WTC11 (cell line): ENCODE results near the gene GPC5. TPM values are rescaled to one million over a fixed set of nuclear protein-coding genes. Genes with fewer than 3 reads are reported as not detected.

Experiments
- ATAC-seq: fragments of 200-7000 bp; cut with Tn5 transposase; 2 replicates; pipeline ENCODE4 v1.10.0; 2021; ENCODE audit warnings: mild to moderate bottlenecking, moderate library complexity
- CTCF ChIA-PET: fragments of 300-600 bp; sonication (Branson Sonifier 250); formaldehyde crosslinking; loops from one replicate; lab custom pipeline; 2021; ENCODE audit warnings: antibody characterized with exemption; lab: Charles Lee
- POLR2A ChIA-PET: fragments of 350-600 bp; sonication (Branson Sonifier 250); formaldehyde crosslinking; loops from one replicate; lab custom pipeline; 2021; ENCODE audit warnings: antibody characterized with exemption; lab: Charles Lee
- DNase-seq: peaks from one replicate; pipeline ENCODE4 v3.0.0; 2021; ENCODE audit warnings: low spot score
- H3K27ac Mint-ChIP-seq: 2 replicates; pipeline ENCODE4 v1.8.0; 2021; ENCODE audit warnings: mixed read lengths
- H3K27me3 Mint-ChIP-seq: 2 replicates; pipeline ENCODE4 v1.8.0; 2021; ENCODE audit warnings: low read depth, mild to moderate bottlenecking, moderate library complexity, mixed read lengths
- H3K36me3 Mint-ChIP-seq: 2 replicates; pipeline ENCODE4 v1.8.0; 2021; ENCODE audit warnings: mixed read lengths
- H3K4me1 Mint-ChIP-seq: 2 replicates; pipeline ENCODE4 v1.8.0; 2022; ENCODE audit warnings: mixed read lengths
- H3K4me3 Mint-ChIP-seq: 2 replicates; pipeline ENCODE4 v1.8.0; 2021; ENCODE audit warnings: mild to moderate bottlenecking, moderate library complexity, mixed read lengths
- H3K9me3 Mint-ChIP-seq: 2 replicates; pipeline ENCODE4 v1.8.0; 2021; ENCODE audit warnings: mixed read lengths
- CBFB ChIP-seq: sonication (generic); formaldehyde crosslinking; IDR thresholded peaks from 2 replicates; pipeline ENCODE4 v1.8.1; 2022; ENCODE audit warnings: mild to moderate bottlenecking, low read depth, missing genetic modification reagents
- CREB1 ChIP-seq: sonication (generic); formaldehyde crosslinking; IDR thresholded peaks from 2 replicates; pipeline ENCODE4 v1.8.0; 2023; ENCODE audit warnings: mild to moderate bottlenecking, missing genetic modification reagents
- CTCF ChIP-seq: fragments of 200-600 bp; IDR thresholded peaks from 2 replicates; pipeline ENCODE4 v1.8.0; 2022; ENCODE audit warnings: antibody characterized with exemption
- ETV6 ChIP-seq: sonication (generic); formaldehyde crosslinking; IDR thresholded peaks from 2 replicates; pipeline ENCODE4 v1.8.1; 2022; ENCODE audit warnings: mild to moderate bottlenecking, missing genetic modification reagents
- HMGA2 ChIP-seq: fragments of 250-450 bp; sonication (Bioruptor Pico); IDR thresholded peaks from 2 replicates; pipeline ENCODE4 v1.4.0; 2021; ENCODE audit warnings: mild to moderate bottlenecking, moderate library complexity
- MAX ChIP-seq: sonication (generic); formaldehyde crosslinking; IDR thresholded peaks from 2 replicates; pipeline ENCODE4 v1.8.0; 2022; ENCODE audit warnings: mild to moderate bottlenecking, missing genetic modification reagents
- MXD4 ChIP-seq: fragments of 250-450 bp; sonication (Bioruptor Pico); IDR thresholded peaks from 2 replicates; pipeline ENCODE4 v1.8.0; 2021; ENCODE audit warnings: mild to moderate bottlenecking, moderate library complexity, borderline replicate concordance
- TP53 ChIP-seq: sonication (generic); formaldehyde crosslinking; IDR thresholded peaks from 2 replicates; pipeline ENCODE4 v1.8.1; 2023; ENCODE audit warnings: mild to moderate bottlenecking, missing genetic modification reagents
- USF1 ChIP-seq: sonication (generic); formaldehyde crosslinking; IDR thresholded peaks from 2 replicates; pipeline ENCODE4 v1.8.0; 2022; ENCODE audit warnings: mild to moderate bottlenecking, missing genetic modification reagents
- ZNF121 ChIP-seq: sonication (generic); formaldehyde crosslinking; IDR thresholded peaks from 2 replicates; pipeline ENCODE4 v1.8.0; 2023; ENCODE audit warnings: missing genetic modification reagents
- ZNF281 ChIP-seq: sonication (generic); formaldehyde crosslinking; IDR thresholded peaks from 2 replicates; pipeline ENCODE4 v1.8.0; 2023; ENCODE audit warnings: mild to moderate bottlenecking, missing genetic modification reagents
- ZSCAN18 ChIP-seq: fragments of 250-450 bp; sonication (Bioruptor Pico); IDR thresholded peaks from 2 replicates; pipeline ENCODE4 v2.1.2; 2022; ENCODE audit warnings: mild to moderate bottlenecking, moderate library complexity
- total RNA-seq: library from RNA; stranded (reverse); gene quantifications from 3 replicates; pipeline ENCODE4 v1.2.3, GENCODE V29; 2021
- TF ChIP-seq, protein P1 (sequence below): sonication (generic); formaldehyde crosslinking; IDR thresholded peaks from 2 replicates; pipeline ENCODE4 v1.8.1; 2023; ENCODE audit warnings: mild to moderate bottlenecking, missing genetic modification reagents
- TF ChIP-seq, protein P2 (sequence below): sonication (generic); formaldehyde crosslinking; IDR thresholded peaks from 2 replicates; pipeline ENCODE4 v1.8.1; 2022; ENCODE audit warnings: mild to moderate bottlenecking, moderate library complexity, missing genetic modification reagents
- TF ChIP-seq, protein P3 (sequence below): sonication (generic); formaldehyde crosslinking; IDR thresholded peaks from 2 replicates; pipeline ENCODE4 v1.8.0; 2023; ENCODE audit warnings: missing genetic modification reagents
- TF ChIP-seq, protein P4 (sequence below): sonication (generic); formaldehyde crosslinking; IDR thresholded peaks from 2 replicates; pipeline ENCODE4 v1.8.1; 2023; ENCODE audit warnings: mild to moderate bottlenecking, missing genetic modification reagents

The GPC5 gene
- total RNA-seq, 1 experiment from 2014 or later, result 0.46 TPM

GRCh38 chr13:92530364-92530763 is 1131.9 kb downstream of the GPC5 start (continued):
- TF ChIP-seq ZNF281 (CRISPR knock-in tag) (no peak), ETV6 (CRISPR knock-in tag) (no peak), MAX (no peak), CTCF (no peak), USF1 (CRISPR knock-in tag) (no peak)
- TF ChIP-seq, protein P1, sequence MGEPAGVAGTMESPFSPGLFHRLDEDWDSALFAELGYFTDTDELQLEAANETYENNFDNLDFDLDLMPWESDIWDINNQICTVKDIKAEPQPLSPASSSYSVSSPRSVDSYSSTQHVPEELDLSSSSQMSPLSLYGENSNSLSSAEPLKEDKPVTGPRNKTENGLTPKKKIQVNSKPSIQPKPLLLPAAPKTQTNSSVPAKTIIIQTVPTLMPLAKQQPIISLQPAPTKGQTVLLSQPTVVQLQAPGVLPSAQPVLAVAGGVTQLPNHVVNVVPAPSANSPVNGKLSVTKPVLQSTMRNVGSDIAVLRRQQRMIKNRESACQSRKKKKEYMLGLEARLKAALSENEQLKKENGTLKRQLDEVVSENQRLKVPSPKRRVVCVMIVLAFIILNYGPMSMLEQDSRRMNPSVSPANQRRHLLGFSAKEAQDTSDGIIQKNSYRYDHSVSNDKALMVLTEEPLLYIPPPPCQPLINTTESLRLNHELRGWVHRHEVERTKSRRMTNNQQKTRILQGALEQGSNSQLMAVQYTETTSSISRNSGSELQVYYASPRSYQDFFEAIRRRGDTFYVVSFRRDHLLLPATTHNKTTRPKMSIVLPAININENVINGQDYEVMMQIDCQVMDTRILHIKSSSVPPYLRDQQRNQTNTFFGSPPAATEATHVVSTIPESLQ (CRISPR knock-in tag), result no peak

DNA sequence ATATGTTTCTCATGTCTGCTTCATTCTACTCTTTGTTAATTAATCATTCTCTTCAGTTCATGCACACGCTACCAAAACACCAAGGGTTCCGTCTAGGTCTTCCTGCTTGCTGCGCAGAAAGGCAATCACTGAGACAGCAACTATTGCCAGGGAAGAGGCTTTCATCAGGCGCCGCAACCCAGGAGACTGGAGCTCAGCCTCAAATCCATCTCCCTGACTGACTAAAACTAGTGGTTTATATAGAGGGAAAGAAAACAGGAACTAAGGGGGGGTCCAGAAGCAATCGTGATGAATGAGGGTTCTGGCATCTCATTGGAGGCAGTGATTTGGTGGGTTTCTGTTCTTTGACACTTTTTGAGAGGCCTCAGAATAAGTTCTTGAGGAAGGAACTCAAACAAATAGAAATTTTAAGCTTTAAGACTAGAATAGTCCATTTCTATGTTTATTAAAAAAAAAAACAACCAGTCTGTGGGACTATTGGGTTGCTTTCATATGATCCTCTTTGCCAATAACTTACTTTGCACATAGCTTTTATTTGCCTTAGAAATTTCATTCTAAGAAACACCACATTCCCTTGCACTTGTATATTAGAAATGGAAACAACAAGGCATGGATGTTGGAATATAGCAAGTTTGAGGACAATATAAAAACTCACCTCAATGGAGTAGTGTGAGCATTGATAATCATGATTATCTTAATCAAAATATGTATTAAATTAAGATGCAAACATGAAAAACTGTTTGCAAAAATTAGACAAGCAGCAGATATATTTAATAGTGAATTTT is 1137.0 kb downstream of the GPC5 start:
- no peaks in the 10 kb centered on the region for H3K4me1 Mint-ChIP-seq
- TF ChIP-seq CREB1 (CRISPR knock-in tag) (no peak), ZNF121 (CRISPR knock-in tag) (no peak)
- TF ChIP-seq, protein P2, sequence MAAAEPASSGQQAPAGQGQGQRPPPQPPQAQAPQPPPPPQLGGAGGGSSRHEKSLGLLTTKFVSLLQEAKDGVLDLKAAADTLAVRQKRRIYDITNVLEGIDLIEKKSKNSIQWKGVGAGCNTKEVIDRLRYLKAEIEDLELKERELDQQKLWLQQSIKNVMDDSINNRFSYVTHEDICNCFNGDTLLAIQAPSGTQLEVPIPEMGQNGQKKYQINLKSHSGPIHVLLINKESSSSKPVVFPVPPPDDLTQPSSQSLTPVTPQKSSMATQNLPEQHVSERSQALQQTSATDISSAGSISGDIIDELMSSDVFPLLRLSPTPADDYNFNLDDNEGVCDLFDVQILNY, result no peak
- ATAC-seq, result no peak

DNA sequence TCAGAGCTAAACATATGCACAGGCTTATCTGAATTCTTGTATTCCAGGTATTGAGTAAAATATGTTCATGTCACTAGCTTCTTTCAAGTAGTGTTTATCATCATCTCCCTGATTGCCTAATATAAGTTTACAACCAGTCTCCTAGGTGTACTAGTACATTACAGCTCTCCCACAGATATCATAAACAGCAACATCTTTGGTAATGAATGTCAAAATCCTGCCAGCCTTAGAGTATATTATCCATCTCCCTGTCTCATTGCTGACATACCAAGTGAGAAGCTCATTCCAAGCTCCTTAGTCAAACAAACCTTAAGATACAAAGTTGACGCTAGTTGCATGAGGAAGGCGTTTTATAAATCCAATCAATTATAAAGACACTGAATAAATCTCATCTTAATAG is 1139.0 kb downstream of the GPC5 start:
- Mint-ChIP-seq H3K4me3 (no peak overlapping the region), H3K27ac (no peak overlapping the region), H3K36me3 (no peaks in the 10 kb centered on the region), H3K4me1 (no peaks in the 10 kb centered on the region), H3K9me3 (no peaks in the 10 kb centered on the region), H3K27me3 (no peaks in the 10 kb centered on the region)
- ChIA-PET POLR2A (no interaction called here), CTCF (no interaction called here)
- ATAC-seq (no peak), DNase-seq (no peak)
- no peak for TF ChIP-seq TP53
- TF ChIP-seq, protein P3, sequence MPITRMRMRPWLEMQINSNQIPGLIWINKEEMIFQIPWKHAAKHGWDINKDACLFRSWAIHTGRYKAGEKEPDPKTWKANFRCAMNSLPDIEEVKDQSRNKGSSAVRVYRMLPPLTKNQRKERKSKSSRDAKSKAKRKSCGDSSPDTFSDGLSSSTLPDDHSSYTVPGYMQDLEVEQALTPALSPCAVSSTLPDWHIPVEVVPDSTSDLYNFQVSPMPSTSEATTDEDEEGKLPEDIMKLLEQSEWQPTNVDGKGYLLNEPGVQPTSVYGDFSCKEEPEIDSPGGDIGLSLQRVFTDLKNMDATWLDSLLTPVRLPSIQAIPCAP (CRISPR knock-in tag), result no peak
- no peak for TF ChIP-seq ZSCAN18 (CRISPR knock-in tag)
- no peak for TF ChIP-seq ZNF281 (CRISPR knock-in tag)
- TF ChIP-seq CBFB (CRISPR knock-in tag), result no peak
- TF ChIP-seq, protein P4, sequence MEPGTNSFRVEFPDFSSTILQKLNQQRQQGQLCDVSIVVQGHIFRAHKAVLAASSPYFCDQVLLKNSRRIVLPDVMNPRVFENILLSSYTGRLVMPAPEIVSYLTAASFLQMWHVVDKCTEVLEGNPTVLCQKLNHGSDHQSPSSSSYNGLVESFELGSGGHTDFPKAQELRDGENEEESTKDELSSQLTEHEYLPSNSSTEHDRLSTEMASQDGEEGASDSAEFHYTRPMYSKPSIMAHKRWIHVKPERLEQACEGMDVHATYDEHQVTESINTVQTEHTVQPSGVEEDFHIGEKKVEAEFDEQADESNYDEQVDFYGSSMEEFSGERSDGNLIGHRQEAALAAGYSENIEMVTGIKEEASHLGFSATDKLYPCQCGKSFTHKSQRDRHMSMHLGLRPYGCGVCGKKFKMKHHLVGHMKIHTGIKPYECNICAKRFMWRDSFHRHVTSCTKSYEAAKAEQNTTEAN (CRISPR knock-in tag), result no peak
- no peak for TF ChIP-seq HMGA2
- TF ChIP-seq MXD4 (CRISPR knock-in tag), result no peak

More for the DNA sequence above, 1137.0 kb downstream of the GPC5 start:
- ChIA-PET POLR2A (no interaction called here), CTCF (no interaction called here)
- H3K4me3 Mint-ChIP-seq, result no peak overlapping the region
- no peak for DNase-seq
- no peaks in the 10 kb centered on the region for H3K27me3 Mint-ChIP-seq
- H3K27ac Mint-ChIP-seq, result no peak overlapping the region
- no peaks in the 10 kb centered on the region for H3K9me3 Mint-ChIP-seq
- H3K36me3 Mint-ChIP-seq, result no peaks in the 10 kb centered on the region
